ENCODE results near the gene S100A2.

GRCh38 chr1:153513023-153513422 is 52.6 kb downstream of the S100A2 start:
- TF ChIP-seq, protein P1, sequence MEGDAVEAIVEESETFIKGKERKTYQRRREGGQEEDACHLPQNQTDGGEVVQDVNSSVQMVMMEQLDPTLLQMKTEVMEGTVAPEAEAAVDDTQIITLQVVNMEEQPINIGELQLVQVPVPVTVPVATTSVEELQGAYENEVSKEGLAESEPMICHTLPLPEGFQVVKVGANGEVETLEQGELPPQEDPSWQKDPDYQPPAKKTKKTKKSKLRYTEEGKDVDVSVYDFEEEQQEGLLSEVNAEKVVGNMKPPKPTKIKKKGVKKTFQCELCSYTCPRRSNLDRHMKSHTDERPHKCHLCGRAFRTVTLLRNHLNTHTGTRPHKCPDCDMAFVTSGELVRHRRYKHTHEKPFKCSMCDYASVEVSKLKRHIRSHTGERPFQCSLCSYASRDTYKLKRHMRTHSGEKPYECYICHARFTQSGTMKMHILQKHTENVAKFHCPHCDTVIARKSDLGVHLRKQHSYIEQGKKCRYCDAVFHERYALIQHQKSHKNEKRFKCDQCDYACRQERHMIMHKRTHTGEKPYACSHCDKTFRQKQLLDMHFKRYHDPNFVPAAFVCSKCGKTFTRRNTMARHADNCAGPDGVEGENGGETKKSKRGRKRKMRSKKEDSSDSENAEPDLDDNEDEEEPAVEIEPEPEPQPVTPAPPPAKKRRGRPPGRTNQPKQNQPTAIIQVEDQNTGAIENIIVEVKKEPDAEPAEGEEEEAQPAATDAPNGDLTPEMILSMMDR (conservative IDR thresholded peaks at IDR 0.05), result no peak
- no peak for TF ChIP-seq ZFX (IDR thresholded peaks at IDR 0.05)
